ENCODE results near the gene LRP5.

The LRP5 gene

DNA sequence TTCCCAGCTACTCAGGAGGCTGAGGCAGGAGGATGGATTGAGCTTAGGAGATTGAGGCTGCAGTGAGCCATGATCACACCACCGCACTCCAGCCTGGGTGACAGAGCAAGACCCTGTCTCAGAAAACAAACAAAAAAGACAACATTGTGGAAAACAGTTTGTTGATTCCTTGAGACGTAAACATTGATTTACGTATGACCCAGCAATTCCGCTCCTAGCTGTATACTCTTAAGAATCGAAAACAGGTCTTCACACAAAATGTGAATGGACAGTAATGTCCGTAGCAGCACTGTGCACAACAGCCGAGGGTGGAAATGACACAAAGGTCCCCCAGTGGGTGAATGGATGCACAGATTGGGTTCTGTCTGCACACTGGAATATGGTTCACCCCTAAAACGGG lies 49.3 kb downstream of the LRP5 start:
- Mint-ChIP-seq H3K36me3 (peaks cover 23% of the 10 kb centered on the region), H3K27ac (no peak overlapping the region), H3K27me3 (no peaks in the 10 kb centered on the region), H3K9me3 (no peaks in the 10 kb centered on the region), H3K4me1 (peaks cover 12% of the 10 kb centered on the region), H3K4me3 (no peak overlapping the region)
- no peak for DNase-seq
- CTCF ChIA-PET, result no interaction called here

DNA sequence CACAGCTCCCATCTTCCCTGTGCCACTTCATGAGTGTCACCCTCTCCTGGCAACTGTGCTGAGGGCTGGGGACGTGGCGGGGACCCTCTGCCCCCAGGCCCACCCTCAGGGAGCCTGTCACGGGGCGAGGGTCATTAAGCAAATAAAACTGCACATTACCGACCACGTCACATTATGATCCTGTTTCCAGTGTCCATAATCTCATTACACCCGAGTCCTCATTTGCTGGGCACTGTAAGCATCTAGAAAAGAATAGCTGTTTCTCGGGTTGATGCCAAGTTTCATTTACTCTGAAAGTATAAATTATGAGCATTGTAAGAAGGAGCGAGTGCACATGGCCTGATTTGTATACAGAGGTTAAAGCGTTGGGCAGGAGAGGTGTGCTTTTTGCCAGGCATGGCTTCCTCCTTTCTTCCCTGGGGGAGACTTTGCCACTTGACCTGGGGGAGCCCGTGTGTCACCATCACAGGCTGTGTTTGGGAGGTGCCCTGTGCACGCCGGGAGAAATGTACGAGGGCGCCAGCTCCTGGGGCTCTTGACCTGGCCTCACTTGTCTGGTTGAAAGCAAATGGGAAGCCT lies 50.5 kb downstream of the LRP5 start:
- H3K4me3 Mint-ChIP-seq, result no peak overlapping the region
- H3K36me3 Mint-ChIP-seq, result peaks cover 25% of the 10 kb centered on the region
- peaks cover 12% of the 10 kb centered on the region for H3K4me1 Mint-ChIP-seq
- no peaks in the 10 kb centered on the region for H3K9me3 Mint-ChIP-seq
- no peaks in the 10 kb centered on the region for H3K27me3 Mint-ChIP-seq
- CTCF ChIA-PET, result no interaction called here
- no peak overlapping the region for H3K27ac Mint-ChIP-seq
- DNase-seq, result no peak

DNA sequence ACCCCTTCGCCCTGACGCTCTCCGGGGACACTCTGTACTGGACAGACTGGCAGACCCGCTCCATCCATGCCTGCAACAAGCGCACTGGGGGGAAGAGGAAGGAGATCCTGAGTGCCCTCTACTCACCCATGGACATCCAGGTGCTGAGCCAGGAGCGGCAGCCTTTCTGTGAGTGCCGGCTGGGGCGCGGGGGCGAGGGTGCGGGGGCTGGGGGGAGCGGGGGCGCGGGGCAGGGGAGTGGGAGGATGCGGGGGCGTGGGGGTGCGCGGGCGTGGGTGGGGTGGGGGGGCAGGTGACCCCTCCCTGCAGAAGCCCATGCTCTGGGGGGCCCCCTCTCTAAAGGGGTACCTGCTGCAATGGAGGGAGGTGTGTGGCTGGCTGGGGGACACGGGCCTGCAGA lies 51.4 kb downstream of the LRP5 start:
- H3K9me3 Mint-ChIP-seq, result no peaks in the 10 kb centered on the region
- H3K27ac Mint-ChIP-seq, result no peak overlapping the region
- CTCF ChIA-PET, result no interaction called here
- no peak overlapping the region for H3K4me3 Mint-ChIP-seq
- no peaks in the 10 kb centered on the region for H3K27me3 Mint-ChIP-seq
- H3K4me1 Mint-ChIP-seq, result peaks cover 12% of the 10 kb centered on the region
- H3K36me3 Mint-ChIP-seq, result peaks cover 28% of the 10 kb centered on the region
- DNase-seq, result no peak

DNA sequence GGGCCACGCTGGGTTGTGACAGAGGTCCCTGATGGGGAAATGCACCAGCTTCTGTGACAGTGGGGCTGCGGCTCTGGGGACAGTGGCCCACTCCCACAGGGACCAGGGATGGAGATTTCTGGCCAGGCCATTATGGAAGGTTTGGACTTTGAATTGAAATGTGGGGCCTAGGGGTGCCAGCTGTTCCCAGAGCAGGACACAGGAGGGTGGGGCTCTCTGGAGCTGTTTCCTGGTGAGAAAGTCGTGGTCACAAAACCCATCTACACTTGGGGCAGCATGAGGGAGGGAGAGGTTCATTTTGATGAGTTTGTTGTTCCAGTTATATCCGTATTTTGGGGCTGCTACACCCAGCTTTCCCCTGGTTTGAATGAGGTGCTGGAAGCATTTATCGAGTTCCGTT lies 52.2 kb downstream of the LRP5 start:
- CTCF ChIA-PET, result no interaction called here

DNA sequence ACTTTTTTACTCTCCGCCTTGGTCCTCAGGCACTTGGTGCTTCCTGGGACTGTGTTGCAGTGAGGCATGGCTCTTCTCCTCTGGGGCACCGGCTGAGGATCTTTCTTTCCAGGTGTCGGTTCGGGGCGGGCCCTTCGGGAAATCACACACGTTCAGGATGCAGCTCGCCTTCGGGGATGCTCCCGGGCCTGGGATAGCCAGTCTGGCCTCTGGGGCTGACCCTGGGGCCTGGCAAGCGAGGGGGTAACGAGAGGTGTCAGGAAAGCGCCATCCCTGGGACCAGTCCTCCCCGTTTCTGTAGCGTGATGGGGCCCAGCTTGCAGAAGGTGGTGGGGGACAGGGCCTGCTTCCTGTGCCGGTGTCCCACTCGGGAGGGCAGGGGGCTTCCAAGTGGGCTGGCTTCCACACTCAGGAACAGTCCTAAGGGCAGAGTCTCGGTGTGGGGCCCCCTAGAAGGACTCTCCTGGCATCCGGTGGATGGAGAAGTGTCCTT lies 53.6 kb downstream of the LRP5 start:
- no peak overlapping the region for H3K4me3 Mint-ChIP-seq
- peaks cover 19% of the 10 kb centered on the region for H3K36me3 Mint-ChIP-seq
- CTCF ChIA-PET, result no interaction called here
- peak overlapping the region; percentile 38 for H3K27ac Mint-ChIP-seq
- no peaks in the 10 kb centered on the region for H3K27me3 Mint-ChIP-seq
- no peaks in the 10 kb centered on the region for H3K9me3 Mint-ChIP-seq
- peaks cover 19% of the 10 kb centered on the region for H3K4me1 Mint-ChIP-seq
- no peak for DNase-seq

More for the DNA sequence above, 52.2 kb downstream of the LRP5 start:
- Mint-ChIP-seq H3K4me1 (peaks cover 12% of the 10 kb centered on the region), H3K4me3 (no peak overlapping the region), H3K27ac (peak overlapping the region; percentile 17), H3K27me3 (no peaks in the 10 kb centered on the region), H3K9me3 (no peaks in the 10 kb centered on the region), H3K36me3 (peaks cover 22% of the 10 kb centered on the region)
- no peak for DNase-seq

DNA sequence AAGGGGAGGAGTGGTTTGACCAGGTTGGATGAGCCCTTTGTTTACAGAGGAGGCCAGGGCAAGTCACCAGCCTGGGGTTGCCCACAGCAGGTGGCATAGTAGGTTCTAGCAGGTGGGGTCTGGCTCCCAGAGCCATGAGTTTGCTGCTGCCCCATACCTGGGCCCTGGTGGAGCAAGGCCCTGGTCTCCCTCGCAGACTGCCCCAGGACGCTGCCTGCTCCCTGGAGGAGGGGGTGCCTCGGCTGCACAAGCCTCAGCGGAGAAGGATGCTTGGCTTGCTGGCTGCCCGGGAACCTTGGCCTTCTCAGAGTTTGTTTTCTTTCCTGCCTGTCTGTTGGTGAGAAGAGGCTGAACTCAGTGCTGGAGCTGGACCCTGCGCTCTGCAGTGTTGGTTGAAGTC lies 54.9 kb downstream of the LRP5 start:
- no peak for DNase-seq
- peaks cover 5% of the 10 kb centered on the region for H3K27me3 Mint-ChIP-seq
- H3K36me3 Mint-ChIP-seq, result peaks cover 21% of the 10 kb centered on the region
- H3K27ac Mint-ChIP-seq, result no peak overlapping the region
- peaks cover 21% of the 10 kb centered on the region for H3K4me1 Mint-ChIP-seq
- no peaks in the 10 kb centered on the region for H3K9me3 Mint-ChIP-seq
- no peak overlapping the region for H3K4me3 Mint-ChIP-seq
- CTCF ChIA-PET, result interaction anchor here (0.7 kb wide), 1 partner anchor 13 kb away, joined by 3 read pairs; no protein-coding TSS in a partner anchor

DNA sequence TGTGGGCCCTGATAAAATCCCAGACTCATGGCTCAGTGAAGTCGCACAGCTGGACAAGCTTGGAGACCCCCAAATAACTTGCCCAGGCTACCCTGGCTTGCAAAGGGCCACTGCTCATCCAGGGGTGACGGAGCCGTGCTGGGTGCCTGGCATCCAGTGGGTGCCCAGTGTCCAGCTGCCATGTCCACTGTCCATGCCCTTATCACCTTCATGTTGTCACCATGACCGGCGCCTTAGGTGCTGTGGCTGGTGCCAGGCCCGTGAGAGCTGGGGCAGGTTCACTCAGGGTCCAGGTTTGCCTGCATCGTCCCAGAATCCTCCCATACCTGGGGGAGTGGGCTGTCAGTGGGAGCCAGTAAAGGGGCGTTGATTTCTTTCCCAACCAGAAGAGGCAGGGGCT lies 57.4 kb downstream of the LRP5 start:
- peaks cover 20% of the 10 kb centered on the region for H3K27me3 Mint-ChIP-seq
- no peak for DNase-seq
- peaks cover 19% of the 10 kb centered on the region for H3K4me1 Mint-ChIP-seq
- no peaks in the 10 kb centered on the region for H3K9me3 Mint-ChIP-seq
- CTCF ChIA-PET, result interaction anchor here (1.3 kb wide), 1 partner anchor 12 kb away, joined by 3 read pairs; no protein-coding TSS in a partner anchor
- no peak overlapping the region for H3K27ac Mint-ChIP-seq
- no peak overlapping the region for H3K4me3 Mint-ChIP-seq
- peaks cover 25% of the 10 kb centered on the region for H3K36me3 Mint-ChIP-seq

DNA sequence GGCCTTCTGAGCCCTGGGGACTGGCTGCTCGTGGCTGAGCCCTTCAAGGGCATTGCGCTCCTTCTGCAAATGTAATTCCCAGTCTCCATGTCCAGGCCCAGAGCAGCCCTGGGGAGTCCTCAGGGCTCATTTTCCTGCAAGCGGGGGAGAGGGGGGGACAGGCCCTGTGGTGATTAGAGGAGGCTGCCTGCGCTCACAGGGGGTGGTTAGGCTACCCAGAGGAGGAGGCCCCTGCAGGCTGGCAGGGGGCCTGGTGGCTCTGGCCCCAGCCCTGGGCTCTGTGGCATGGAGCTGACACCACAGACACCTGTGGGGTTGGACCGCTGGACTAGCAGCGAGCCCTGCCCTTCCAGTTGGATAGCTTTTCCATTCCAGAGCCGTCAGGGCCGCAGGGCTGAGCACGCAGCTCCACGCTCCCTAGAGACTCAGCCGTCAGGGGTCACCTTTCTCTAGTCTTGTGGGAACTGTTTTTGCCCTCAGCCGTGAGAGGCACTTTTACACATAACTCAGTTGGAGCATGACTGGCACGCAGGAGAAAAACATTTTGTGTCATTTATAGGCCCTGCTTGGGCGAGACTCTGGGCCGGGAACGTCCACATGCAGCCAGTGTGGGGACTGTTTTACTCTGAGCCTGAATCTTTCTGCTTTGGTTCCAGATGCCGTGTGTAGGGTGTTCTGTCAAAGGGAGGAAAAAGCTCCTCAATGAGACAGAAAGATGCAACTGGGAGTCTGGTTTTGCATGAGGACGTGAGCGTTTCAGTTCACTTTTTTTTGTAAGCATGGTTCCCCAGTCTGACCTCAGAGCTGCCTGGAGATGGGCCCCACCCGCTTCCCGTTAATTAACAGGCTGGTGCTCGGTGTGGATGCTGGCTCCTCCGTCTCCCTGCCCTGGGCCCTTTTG lies 58.1 kb downstream of the LRP5 start:
- peaks cover 25% of the 10 kb centered on the region for H3K36me3 Mint-ChIP-seq

DNA sequence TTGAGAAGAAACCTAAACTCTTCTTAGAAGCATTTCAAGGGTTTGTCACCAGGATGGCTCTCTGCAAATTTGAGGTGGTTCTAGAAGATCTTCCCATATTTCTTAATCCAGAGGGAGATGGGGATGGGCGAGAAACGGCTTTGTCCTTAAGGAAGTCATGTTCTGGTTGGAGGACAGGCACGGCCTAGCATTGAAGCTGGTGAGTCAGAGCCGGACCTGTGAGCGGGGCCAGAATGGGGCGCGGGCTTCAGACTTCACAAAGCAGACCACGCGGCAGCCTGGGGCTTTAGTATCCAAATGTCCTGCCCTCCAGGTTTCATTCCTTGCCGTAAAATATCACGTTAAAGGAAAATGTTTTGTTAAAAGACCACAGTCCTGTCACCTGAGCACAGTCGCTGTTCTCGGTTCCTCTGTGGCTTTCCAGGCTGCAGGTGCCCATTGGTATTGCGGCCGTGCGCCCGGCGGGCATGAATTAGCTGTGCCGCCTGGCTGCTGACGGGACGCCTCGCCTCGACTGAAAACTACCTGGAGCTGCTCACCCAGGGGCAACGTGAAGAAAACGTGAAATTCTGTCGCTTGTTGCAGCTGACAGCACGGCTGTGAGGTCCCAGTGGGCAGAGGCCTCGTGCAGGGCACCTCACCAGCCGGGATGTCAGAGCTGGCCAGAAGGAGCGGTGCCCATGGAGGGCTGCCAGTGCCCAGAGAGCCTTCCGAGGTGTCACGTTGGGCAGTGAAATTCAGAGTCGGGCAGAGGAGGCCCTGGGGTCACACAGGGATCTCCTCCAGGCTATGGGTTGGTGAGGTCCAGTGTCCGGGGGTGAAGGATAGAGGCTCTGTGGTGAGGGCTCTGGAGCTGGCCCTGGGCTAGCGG lies 59.0 kb downstream of the LRP5 start:
- CTCF ChIA-PET, result no interaction called here
- DNase-seq, result no peak

More for the DNA sequence above, 58.1 kb downstream of the LRP5 start:
- no peak for DNase-seq
- Mint-ChIP-seq H3K27me3 (peaks cover 24% of the 10 kb centered on the region), H3K4me3 (no peak overlapping the region), H3K9me3 (no peaks in the 10 kb centered on the region), H3K27ac (no peak overlapping the region), H3K4me1 (peaks cover 13% of the 10 kb centered on the region)
- CTCF ChIA-PET, result interaction anchor here (1.3 kb wide), 1 partner anchor 11 kb away, joined by 3 read pairs; no protein-coding TSS in a partner anchor

DNA sequence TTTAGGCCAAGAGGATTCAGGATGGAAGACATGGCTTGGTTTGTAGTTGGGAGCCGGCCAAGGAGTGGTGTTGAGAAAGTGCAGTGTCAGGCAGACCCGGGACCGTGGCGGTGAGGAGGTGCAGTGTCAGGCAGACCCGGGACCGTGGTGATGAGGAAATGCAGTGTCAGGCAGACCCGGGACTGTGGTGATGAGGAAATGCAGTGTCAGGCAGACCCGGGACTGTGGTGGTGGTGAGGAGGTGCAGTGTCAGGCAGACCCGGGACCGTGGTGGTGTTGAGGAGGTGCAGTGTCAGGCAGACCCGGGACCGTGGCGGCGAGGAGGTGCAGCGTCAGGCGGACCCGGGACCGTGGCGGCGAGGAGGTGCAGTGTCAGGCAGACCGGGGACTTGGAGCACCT lies 59.7 kb downstream of the LRP5 start:
- peaks cover 26% of the 10 kb centered on the region for H3K36me3 Mint-ChIP-seq
- no peak overlapping the region for H3K27ac Mint-ChIP-seq
- peaks cover 24% of the 10 kb centered on the region for H3K27me3 Mint-ChIP-seq
- peaks cover 13% of the 10 kb centered on the region for H3K4me1 Mint-ChIP-seq
- no peak for DNase-seq
- no peak overlapping the region for H3K4me3 Mint-ChIP-seq
- CTCF ChIA-PET, result no interaction called here
- H3K9me3 Mint-ChIP-seq, result no peaks in the 10 kb centered on the region

More for the DNA sequence above, 59.0 kb downstream of the LRP5 start:
- H3K9me3 Mint-ChIP-seq, result no peaks in the 10 kb centered on the region
- H3K27ac Mint-ChIP-seq, result no peak overlapping the region
- no peak overlapping the region for H3K4me3 Mint-ChIP-seq
- peaks cover 24% of the 10 kb centered on the region for H3K27me3 Mint-ChIP-seq
- peaks cover 27% of the 10 kb centered on the region for H3K36me3 Mint-ChIP-seq
- peaks cover 13% of the 10 kb centered on the region for H3K4me1 Mint-ChIP-seq

DNA sequence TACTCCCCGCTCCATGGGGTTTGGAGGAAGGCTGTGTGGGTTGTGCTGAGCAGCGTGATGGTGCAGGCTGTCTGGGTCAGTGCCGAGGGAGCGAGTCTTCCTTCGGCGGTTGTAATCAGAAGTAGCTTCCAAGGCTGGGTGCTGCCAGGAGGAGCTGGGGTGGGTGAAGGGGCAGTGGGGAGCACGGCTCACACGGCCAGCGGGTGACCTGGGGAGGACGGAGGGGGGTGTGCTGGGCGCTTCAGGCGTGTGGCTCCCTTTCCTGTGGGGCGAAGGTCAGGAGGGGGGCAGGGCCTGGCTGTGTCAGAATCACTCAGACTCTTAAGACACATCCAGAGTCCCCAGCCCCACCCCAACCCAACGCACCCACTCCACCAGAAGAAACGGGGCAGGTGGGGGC lies 60.2 kb downstream of the LRP5 start:
- H3K9me3 Mint-ChIP-seq, result no peaks in the 10 kb centered on the region
- H3K27ac Mint-ChIP-seq, result no peak overlapping the region
- CTCF ChIA-PET, result no interaction called here
- no peak for DNase-seq
- no peak overlapping the region for H3K4me3 Mint-ChIP-seq
- peaks cover 13% of the 10 kb centered on the region for H3K4me1 Mint-ChIP-seq
- peaks cover 24% of the 10 kb centered on the region for H3K27me3 Mint-ChIP-seq
- H3K36me3 Mint-ChIP-seq, result peaks cover 23% of the 10 kb centered on the region

DNA sequence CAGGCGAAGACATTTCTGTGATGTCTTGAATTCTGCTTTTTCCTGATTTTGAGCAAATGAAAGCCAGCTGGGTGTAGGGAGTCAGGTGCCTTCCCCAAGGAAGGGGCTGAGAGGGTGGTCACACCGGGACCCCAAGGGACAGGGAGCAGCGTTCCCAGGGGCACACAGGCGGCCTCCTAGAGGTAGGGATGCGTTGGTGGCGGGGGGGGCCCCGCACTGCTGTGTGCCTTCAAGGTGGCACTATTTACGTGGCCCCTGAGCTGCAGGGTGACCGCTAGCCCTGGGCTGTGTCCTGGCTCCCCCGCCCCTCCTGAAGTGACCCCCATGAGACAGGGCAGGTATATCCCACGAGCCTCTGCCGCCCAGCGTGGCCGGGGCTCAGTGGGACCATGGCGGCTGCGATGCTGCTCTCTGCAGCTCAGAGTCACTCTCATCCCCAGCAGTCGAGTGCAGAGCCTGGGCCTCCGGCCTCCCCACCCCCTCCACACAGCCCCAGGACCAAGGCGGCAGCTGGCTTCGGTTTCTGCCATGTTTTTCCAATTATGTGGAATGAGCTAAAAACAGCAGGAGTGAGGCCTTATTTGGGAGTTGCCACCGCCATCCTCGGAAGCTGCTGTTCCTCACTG lies 60.9 kb downstream of the LRP5 start:
- Mint-ChIP-seq H3K27me3 (peaks cover 24% of the 10 kb centered on the region), H3K4me3 (no peak overlapping the region), H3K36me3 (peaks cover 18% of the 10 kb centered on the region), H3K9me3 (no peaks in the 10 kb centered on the region), H3K27ac (no peak overlapping the region), H3K4me1 (peaks cover 13% of the 10 kb centered on the region)
- CTCF ChIA-PET, result no interaction called here
- DNase-seq, result no peak

DNA sequence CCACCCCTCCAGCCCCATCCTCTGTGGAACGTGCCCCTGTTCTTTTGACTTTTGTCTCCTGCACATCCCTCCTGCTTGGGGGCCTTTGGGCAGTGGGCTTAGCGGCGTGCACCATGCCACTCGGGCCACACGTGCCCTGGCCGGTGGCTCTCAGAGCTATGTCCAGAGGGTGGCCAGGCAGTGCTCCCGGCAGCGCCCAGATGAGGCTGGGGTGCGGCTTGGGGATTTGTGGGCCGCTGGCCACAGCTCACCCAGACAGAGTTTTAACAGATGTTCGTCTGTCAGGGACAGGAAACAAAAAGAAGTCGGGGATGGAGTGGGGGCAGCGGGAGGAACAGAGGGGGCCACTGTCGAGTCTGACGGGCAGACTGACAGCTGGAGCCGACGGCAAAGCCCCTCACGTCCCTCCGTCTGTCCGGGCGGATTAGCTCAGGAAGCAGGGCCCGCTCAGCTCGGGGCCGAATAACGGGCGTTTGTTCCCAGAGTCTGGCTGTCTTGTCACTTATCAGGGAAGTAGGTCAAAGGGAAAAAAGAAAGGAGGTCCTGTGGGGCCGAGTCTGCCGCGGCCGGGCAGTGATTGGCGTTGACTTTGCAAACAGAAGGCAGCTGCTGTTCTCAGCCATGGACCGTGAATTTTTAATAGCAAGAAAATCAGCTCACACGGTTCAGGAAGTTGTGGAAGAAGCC lies 61.6 kb downstream of the LRP5 start:
- Mint-ChIP-seq H3K4me3 (no peak overlapping the region), H3K27ac (no peak overlapping the region)
- CTCF ChIA-PET, result interaction anchor here (1.1 kb wide), 1 partner anchor 116 kb away, joined by 3 read pairs; no protein-coding TSS in a partner anchor

More for the DNA sequence above, 61.6 kb downstream of the LRP5 start:
- H3K36me3 Mint-ChIP-seq, result peaks cover 15% of the 10 kb centered on the region
- H3K9me3 Mint-ChIP-seq, result no peaks in the 10 kb centered on the region
- H3K4me1 Mint-ChIP-seq, result peaks cover 13% of the 10 kb centered on the region
- DNase-seq, result no peak
- H3K27me3 Mint-ChIP-seq, result peaks cover 24% of the 10 kb centered on the region
